Measurements from ENCODE around the gene DMXL2.
"Not testable (repeated sequence)": the region's sequence is repeated elsewhere in the genome, so short reads cannot be mapped to it uniquely, and the experiment has no call there.

The DMXL2 gene

DNA sequence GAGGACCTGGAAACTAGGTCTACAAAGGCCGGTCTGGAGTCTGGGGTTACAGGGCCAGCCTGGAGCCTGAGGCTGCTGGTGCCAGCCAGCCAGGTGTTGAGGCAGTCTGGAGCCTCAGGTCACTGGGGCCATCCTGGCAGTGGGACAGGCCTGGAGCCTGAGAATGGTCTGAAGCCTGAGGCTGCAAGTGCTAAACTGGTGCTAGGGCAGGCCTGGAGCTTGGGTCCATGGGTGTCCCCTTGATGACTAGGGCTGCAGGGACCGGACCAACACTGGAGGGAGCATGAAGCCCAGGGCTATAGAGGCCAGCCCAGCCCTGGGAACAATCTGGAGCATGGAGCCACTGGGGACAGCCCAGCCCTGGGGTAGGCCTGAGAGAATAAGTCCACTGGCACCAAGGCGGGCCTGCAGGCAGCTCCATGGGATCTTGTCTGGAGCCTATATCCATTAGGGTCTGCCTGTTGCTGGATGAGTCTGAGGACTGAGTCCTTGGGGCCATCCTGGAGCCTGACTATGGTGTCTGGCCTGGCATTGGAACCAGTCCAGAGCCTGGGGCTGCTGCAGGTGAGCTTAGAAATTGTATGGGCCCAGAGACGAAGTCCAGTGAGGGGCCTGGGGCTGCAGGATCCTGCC, 179.2 kb downstream of the DMXL2 start:
- no peak for FAIRE-seq
- no peak for DNase-seq (ENCODE audit: extremely low spot score, insufficient read length, low read depth)

DNA sequence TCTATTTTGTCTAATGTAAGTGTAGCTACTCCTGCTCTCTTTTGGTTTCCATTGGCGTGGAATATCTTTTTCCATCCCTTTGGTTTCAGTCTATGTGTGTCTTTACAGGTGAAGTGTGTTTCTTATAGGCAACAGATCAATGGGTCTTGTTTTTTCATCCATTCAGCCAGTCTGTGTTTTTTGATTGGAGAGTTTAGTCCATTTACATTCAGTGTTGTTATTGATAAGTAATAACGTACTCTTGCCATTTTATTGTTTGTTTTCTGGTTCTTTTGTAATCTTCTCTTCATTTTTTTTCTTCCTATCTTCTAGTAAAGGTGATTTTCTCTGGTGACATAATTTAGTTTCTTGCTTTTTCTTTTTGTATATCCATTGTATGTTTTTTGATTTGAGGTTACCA, 184.0 kb downstream of the DMXL2 start:
- FAIRE-seq (no peak), DNase-seq (ENCODE audit: extremely low spot score, insufficient read length, low read depth) (no peak)

DNA sequence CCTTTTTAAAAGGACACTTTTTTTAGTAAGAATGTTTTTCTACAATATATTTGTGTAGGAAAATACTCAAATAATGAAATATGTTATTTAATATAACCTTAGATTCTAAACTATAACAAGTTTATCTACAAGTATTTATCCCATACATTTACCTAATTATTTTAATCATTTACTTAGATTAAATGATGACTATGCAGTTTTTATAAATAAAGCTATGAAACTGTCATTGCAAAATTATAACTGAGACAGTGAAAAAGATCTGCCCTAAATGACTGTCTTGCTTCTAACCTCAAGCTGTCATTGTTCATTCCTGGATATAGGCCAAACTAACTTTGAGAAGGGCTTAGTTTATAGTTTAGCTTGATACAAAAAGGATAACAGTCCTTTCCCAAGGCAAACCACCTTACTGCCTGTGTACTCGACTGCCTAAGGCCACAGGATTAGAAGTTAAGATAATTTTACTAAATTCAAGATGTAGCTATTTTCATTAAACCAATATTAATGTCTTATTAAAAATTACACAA, 197.0 kb downstream of the DMXL2 start:
- FAIRE-seq: no peak
- DNase-seq (ENCODE audit: extremely low spot score, insufficient read length, low read depth): no peak

DNA sequence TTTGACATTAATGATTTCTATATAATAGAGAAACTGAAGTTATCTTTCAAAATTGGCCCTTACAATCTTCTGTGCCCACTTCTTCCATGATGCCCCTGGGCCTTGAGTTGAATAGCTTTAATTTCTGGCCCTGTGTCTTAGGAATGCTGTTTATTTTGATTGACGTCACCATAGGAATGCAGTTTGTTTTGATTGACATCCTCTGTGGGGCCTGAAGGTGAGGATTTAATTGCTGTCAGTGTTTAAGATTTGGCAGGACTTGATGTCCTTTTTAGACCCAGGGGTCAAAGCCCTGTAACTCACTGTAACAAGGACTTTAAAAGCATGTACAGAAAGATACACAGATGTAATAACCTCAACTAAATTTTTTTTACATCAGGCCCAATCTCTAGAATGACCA, 197.8 kb downstream of the DMXL2 start:
- DNase-seq (ENCODE audit: extremely low spot score, insufficient read length, low read depth) (no peak), FAIRE-seq (no peak)

DNA sequence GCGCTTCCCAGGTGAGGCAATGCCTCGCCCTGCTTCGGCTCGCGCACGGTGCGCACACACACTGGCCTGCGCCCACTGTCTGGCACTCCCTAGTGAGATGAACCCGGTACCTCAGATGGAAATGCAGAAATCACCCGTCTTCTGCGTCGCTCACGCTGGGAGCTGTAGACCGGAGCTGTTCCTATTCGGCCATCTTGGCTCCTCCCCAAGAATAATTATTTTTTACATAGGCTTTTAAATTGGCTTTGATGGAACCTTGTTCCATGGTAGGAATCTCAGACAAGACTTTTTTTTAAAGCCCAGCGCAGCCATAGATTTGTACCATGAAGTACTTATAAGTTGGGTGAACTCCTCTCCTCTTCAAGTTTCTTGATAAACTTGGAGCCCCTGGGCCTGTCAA, 199.5 kb downstream of the DMXL2 start:
- DNase-seq (ENCODE audit: extremely low spot score, insufficient read length, low read depth); FAIRE-seq: not testable (repeated sequence)

DNA sequence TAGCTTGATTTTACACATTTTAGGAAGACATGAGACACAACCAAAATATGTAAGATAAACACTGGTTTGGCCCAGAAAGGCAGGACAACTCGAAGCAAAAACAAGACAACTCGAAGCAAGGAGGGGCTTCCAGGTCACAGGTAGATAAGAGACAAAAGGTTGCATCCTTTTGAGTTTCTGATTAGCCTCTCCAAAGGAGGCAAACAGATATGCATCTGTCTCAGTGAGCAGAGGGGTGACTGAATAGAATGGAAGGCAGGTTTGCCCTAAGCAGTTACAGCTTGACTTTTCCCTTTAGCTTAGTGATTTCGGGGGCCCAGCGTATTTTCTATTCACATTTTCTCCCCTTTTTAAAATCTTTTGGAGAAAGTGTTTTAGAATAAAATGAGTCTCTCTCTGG, 206.4 kb downstream of the DMXL2 start:
- DNase-seq (ENCODE audit: extremely low spot score, insufficient read length, low read depth) (no peak), FAIRE-seq (no peak)

DNA sequence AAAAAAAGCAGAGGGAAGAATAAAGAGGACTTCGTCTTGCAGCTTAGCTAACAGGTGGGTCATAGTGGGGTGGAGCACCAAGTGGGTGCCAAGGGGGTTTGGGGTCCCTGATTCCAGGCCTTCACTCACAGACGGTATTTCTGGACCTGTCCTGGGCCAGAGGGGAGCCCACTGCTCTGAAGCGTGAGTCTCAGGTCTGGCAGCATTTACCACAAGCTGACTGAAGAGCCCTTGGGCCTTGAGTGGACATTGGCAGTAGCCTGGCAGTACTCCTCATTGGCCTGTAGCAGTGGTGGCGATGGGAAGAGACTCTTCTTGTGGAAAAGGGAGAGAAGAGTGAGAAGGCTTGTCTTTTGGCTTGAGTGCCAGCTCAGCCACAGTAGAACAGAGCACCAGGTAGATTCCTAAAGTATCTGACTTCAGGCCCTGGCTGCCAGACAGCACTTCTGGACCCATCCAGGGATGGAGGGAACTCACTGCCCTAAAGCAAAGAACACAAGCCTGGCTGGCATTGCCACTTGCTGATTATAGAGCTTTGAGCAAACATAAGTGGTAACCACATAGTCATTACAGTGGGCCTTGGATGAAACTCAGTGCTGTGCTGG, 208.2 kb downstream of the DMXL2 start:
- no peak for FAIRE-seq
- DNase-seq (ENCODE audit: extremely low spot score, insufficient read length, low read depth): no peak

DNA sequence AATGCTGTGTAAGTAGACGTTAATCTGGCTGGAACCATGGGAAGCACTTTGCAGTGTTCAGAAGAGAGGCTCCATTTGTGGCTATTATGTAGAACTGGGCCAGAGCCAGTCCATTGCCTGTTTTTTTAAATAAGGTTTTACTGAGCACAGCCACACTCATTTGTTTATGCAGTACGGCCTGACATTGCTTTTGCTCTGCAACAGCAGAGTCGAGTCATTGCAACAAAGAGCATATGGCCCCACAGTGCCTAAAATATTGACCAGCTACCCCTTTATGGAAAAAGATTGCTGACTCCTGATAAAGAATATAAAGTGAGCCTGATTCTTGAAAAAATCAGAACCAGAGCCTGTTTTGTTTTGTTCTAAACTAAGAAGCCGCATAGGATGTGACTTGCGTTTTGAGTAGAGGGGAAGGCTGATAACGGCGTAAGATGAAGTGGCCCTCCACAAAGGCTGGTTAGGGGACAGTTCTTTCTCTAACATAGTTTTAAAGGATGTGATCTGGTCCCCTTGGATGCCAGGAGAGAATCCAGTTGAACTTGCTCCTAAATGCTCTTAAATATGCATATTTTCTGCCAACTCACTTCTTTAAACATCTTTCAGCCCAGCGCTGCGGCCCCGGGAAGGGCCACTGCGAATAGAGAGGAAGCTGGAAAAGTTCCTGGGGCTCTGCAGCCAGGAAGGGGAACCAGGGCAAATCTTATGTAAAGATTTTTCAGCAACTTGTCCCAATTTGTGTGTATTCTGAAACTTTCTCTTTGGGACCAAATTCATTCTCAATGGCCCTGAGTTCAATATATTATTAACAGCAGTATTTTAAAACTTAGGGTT, 216.7 kb downstream of the DMXL2 start:
- no peak for DNase-seq (ENCODE audit: extremely low spot score, insufficient read length, low read depth)
- no peak for FAIRE-seq

DNA sequence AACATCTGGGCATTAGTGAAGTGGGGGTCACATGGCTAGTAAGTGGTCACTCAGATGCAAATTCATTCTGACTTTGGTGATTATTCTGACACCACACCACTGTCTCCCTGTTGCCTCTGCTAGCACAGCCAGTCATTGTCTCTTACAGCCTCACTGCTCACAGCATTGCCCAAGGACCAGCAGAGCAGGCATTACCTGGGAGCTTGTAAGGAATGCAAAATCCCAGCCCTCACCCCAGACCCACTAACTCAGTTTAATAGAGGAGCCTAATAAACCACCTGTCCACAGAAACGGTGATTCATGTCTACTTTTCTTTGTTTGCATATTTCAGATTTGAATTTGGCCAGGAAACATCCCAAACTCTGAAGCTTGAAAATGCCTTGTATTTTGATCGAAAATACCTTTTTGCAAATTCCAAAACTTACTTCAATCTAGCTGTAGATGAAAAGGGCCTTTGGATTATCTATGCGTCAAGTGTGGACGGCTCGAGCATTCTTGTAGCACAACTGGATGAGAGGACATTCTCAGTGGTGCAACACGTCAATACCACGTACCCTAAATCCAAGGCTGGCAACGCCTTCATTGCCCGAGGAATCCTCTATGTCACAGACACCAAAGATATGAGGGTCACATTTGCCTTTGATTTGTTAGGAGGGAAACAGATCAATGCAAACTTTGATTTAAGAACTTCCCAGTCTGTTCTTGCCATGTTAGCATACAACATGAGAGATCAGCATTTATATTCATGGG, 218.4 kb downstream of the DMXL2 start:
- FAIRE-seq (no peak), DNase-seq (ENCODE audit: extremely low spot score, insufficient read length, low read depth) (no peak)

DNA sequence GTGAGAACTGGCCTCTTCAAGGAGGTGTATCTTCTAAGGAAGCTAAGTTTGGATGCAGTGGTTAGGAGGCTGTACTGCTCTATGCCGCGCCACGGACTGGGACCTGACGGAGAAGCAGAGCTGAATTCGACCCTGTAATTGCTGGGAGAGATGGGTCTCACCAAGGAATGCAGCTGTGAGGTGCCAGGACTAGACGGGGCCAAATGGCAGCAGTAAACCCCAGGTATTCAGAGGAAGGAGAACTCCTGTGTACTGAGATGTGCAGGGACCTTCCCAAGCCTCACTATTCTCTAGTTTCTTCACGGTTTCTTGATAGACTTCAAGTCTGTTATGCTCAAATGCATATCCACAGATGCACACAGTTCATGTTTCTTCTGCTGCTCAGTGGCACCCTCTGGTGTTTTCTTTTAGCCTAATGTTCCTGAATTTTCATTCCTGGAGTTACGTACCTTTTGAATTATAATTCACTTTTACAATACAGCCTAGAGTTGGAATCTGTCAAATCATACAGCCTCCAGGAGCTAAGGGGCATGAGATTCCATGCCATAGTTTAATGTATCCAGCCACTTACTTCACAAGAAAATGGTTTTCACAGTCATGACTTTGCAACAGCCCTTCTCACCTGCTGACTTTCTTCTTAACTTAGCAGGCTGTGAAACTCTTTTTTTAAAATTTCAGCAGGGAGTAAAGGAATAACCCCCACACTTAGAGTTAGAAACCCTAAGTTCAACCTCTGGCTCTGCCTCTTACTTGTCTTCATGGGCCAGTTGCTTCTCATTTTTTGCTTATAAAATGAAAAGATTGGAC, 219.3 kb downstream of the DMXL2 start:
- no peak for DNase-seq (ENCODE audit: extremely low spot score, insufficient read length, low read depth)
- FAIRE-seq: peak; percentile 60

DNA sequence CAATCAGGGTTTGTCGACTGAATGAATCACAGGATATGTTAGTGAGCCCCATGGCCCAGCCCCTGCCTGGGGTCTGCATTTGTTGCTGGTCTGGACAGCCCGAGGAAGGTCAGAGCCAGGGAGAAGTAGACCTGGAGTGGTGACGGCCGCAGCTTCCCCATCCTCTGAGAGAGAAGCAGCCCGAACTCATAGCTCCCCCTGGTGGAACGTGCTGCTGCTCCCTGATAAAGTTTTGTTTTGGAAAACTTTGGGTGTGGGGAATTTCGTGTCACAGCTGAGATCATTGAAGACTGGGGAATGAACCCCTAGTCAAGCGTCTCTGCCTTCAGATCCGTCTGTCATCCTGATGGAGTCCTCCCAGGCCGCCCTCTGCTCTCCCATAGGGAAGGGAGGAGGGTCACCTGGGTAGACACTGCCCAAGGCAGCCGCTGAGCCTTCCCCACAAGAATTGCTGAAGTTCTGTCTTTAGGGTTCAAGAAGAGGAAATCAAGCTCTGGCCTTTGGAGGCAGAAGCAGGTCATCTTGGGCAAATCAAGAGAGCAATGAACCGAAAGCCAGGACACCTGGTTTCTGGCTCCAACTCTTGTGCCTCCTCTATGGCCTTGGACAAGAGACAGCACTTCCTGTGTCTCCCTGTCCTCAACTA, 220.6 kb downstream of the DMXL2 start:
- DNase-seq (ENCODE audit: extremely low spot score, insufficient read length, low read depth) (no peak), FAIRE-seq (no peak)

DNA sequence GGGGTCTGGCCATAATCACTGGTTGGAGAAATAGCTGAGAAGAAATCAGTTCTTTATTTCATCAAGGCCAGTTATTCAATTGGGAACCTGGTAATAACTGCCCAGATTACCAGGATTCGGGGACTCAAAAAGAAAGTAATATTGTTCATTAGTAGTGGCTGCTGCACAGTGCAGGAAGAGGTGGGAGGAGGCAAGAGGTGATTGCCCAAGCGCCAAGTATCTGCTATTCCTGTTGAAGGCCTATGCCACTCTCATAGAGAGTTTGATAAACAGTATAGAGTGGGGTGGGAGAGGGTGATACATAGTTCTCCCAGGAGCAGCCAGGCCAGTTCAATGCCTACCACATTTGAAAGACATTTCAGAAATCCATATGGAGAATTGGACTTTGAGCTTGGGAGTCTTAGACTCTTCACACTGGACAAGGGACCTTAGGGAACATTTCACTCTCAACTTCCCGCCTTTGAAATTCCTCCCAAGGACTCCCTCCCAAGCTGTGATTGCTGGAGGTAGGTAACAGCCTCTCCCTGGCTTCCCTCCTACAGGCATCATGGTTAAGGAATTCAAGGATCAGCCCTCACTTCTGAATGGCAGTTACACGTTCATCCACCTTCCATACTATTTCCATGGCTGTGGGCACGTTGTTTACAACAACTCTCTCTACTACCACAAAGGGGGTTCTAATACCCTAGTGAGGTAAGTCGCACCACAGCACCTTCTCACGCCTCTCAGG, 221.4 kb downstream of the DMXL2 start:
- no peak for DNase-seq (ENCODE audit: extremely low spot score, insufficient read length, low read depth)
- FAIRE-seq: no peak

DNA sequence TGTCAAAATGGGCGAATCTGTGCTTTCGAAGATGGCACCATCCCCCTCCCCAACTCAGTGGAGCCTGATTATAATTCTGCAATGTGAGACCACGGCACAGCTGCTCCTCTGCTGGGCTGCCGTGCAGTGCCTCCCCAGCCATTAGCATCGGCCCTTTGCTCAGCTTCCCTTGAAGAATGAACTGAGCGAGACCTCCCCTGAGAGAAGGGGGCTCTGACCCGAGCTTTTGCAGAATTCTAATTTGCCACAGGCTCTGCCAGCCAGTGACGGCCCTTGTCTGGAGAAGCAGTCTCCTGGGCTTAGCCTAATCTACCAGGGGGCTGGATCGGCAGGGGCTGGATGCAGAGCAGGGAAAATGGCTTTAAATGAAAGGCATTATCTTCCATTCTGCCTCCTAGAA, 223.9 kb downstream of the DMXL2 start:
- no peak for DNase-seq (ENCODE audit: extremely low spot score, insufficient read length, low read depth)
- no peak for FAIRE-seq
